ENCODE results near the gene CEACAM1. TPM values are rescaled to one million over a fixed set of nuclear protein-coding genes. Genes with fewer than 3 reads are reported as not detected.

The CEACAM1 gene
- total RNA-seq, 1 experiment from 2014 or later, result 0.56 TPM

GRCh38 chr19:42555801-42556200 lies 27.5 kb upstream of the CEACAM1 start:
- H3K27ac Mint-ChIP-seq (ENCODE audit: low read depth, unreplicated experiment), result no peak overlapping the region
- ChIA-PET CTCF (interaction anchor here (1.0 to 1.9 kb wide), 4 partner anchors 41 to 117 kb away, joined by 4 to 5 read pairs (median 4); no protein-coding TSS in a partner anchor), POLR2A (no interaction called here)
- H3K4me3 Mint-ChIP-seq (ENCODE audit: unreplicated experiment), result no peak overlapping the region
- no peaks in the 10 kb centered on the region for H3K36me3 Mint-ChIP-seq (ENCODE audit: insufficient read depth, unreplicated experiment)
- DNase-seq (ENCODE audit: unreplicated experiment), result no peak
- H3K9me3 Mint-ChIP-seq (ENCODE audit: unreplicated experiment), result no peaks in the 10 kb centered on the region
- BruUV-seq (replicated peaks), result no TSS peak
- peaks cover 23% of the 10 kb centered on the region for H3K27me3 Mint-ChIP-seq (ENCODE audit: insufficient read depth, unreplicated experiment)
- TF ChIP-seq, protein P1, sequence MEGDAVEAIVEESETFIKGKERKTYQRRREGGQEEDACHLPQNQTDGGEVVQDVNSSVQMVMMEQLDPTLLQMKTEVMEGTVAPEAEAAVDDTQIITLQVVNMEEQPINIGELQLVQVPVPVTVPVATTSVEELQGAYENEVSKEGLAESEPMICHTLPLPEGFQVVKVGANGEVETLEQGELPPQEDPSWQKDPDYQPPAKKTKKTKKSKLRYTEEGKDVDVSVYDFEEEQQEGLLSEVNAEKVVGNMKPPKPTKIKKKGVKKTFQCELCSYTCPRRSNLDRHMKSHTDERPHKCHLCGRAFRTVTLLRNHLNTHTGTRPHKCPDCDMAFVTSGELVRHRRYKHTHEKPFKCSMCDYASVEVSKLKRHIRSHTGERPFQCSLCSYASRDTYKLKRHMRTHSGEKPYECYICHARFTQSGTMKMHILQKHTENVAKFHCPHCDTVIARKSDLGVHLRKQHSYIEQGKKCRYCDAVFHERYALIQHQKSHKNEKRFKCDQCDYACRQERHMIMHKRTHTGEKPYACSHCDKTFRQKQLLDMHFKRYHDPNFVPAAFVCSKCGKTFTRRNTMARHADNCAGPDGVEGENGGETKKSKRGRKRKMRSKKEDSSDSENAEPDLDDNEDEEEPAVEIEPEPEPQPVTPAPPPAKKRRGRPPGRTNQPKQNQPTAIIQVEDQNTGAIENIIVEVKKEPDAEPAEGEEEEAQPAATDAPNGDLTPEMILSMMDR (IDR thresholded peaks at IDR 0.05; ENCODE audit: unreplicated experiment), result no peak
- H3K4me1 Mint-ChIP-seq (ENCODE audit: insufficient read depth, unreplicated experiment), result peaks cover 6% of the 10 kb centered on the region
- intact Hi-C loops (cut with micrococcal nuclease), result no loop called here

DNA sequence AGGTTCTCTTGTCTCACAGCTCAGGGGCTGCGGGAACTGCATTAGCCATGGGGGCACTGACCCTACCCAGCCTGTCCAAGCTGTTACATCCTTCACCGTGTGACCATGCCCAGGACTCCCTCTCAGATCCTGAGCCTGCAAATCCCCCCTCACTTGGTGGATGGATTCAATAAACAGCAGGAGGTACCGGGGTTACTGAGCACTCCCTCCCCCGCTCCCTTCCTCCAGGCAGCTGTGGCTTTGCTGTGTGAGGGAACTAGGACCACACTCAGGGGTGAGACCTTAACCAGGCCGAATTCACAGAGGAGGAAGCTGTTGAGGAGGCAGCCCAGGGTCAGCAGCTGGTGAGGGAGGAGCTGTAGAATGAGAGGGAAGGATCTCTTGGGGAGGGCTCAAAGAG lies 27.0 kb upstream of the CEACAM1 start:
- intact Hi-C loops (cut with micrococcal nuclease), result no loop called here
- H3K27me3 Mint-ChIP-seq (ENCODE audit: insufficient read depth, unreplicated experiment), result peaks cover 27% of the 10 kb centered on the region
- H3K36me3 Mint-ChIP-seq (ENCODE audit: insufficient read depth, unreplicated experiment), result no peaks in the 10 kb centered on the region
- no peaks in the 10 kb centered on the region for H3K9me3 Mint-ChIP-seq (ENCODE audit: unreplicated experiment)
- no peak for DNase-seq (ENCODE audit: unreplicated experiment)
- TF ChIP-seq, protein P1 (IDR thresholded peaks at IDR 0.05; ENCODE audit: unreplicated experiment), result no peak
- CTCF ChIA-PET, result interaction anchor here (1.0 to 1.9 kb wide), 3 partner anchors 12 to 104 kb away, joined by 4 to 5 read pairs (median 4); no protein-coding TSS in a partner anchor
- H3K4me1 Mint-ChIP-seq (ENCODE audit: insufficient read depth, unreplicated experiment), result peaks cover 6% of the 10 kb centered on the region
- no TSS peak for BruUV-seq (replicated peaks)
- H3K4me3 Mint-ChIP-seq (ENCODE audit: unreplicated experiment), result no peak overlapping the region
- POLR2A ChIA-PET, result no interaction called here
- H3K27ac Mint-ChIP-seq (ENCODE audit: low read depth, unreplicated experiment), result no peak overlapping the region

- no peak for DNase-seq (ENCODE audit: unreplicated experiment)
- peaks cover 4% of the 10 kb centered on the region for H3K9me3 Mint-ChIP-seq (ENCODE audit: unreplicated experiment)
- CTCF ChIA-PET, result interaction anchor here (1.6 kb wide), 1 partner anchor 13 kb away, joined by 4 read pairs; no protein-coding TSS in a partner anchor
- intact Hi-C loops (cut with micrococcal nuclease), result no loop called here
- POLR2A ChIA-PET, result no interaction called here
- peaks cover 2% of the 10 kb centered on the region for H3K4me1 Mint-ChIP-seq (ENCODE audit: insufficient read depth, unreplicated experiment)
- H3K27me3 Mint-ChIP-seq (ENCODE audit: insufficient read depth, unreplicated experiment), result peaks cover 33% of the 10 kb centered on the region
- BruUV-seq (replicated peaks), result no TSS peak
- H3K4me3 Mint-ChIP-seq (ENCODE audit: unreplicated experiment), result no peak overlapping the region
- TF ChIP-seq, protein P1 (IDR thresholded peaks at IDR 0.05; ENCODE audit: unreplicated experiment), result no peak
- H3K36me3 Mint-ChIP-seq (ENCODE audit: insufficient read depth, unreplicated experiment), result no peaks in the 10 kb centered on the region
- no peak overlapping the region for H3K27ac Mint-ChIP-seq (ENCODE audit: low read depth, unreplicated experiment)
Observed at GRCh38 chr19:42554046-42554575, 25.8 kb upstream of the CEACAM1 start.

- peaks cover 9% of the 10 kb centered on the region for H3K9me3 Mint-ChIP-seq (ENCODE audit: unreplicated experiment)
- intact Hi-C loops (cut with micrococcal nuclease), result no loop called here
- POLR2A ChIA-PET, result no interaction called here
- TF ChIP-seq, protein P1 (IDR thresholded peaks at IDR 0.05; ENCODE audit: unreplicated experiment), result no peak
- H3K27ac Mint-ChIP-seq (ENCODE audit: low read depth, unreplicated experiment), result no peak overlapping the region
- no peaks in the 10 kb centered on the region for H3K36me3 Mint-ChIP-seq (ENCODE audit: insufficient read depth, unreplicated experiment)
- H3K4me1 Mint-ChIP-seq (ENCODE audit: insufficient read depth, unreplicated experiment), result no peaks in the 10 kb centered on the region
- BruUV-seq (replicated peaks), result no TSS peak
- CTCF ChIA-PET, result interaction anchor here (1.6 kb wide), 1 partner anchor 13 kb away, joined by 4 read pairs; no protein-coding TSS in a partner anchor
- peak; percentile 26 for DNase-seq (ENCODE audit: unreplicated experiment)
- H3K27me3 Mint-ChIP-seq (ENCODE audit: insufficient read depth, unreplicated experiment), result peaks cover 37% of the 10 kb centered on the region
- H3K4me3 Mint-ChIP-seq (ENCODE audit: unreplicated experiment), result no peak overlapping the region
Observed at GRCh38 chr19:42553292-42554045, 25.2 kb upstream of the CEACAM1 start.

All from MCF 10A (cell line).